ENCODE measurements around the gene AMHR2.

AMHR2 gene

GRCh38 chr12:53464685-53465418 lies 41.2 kb downstream of the AMHR2 start:
- Histone ChIP-seq H3K4me2 (ENCODE audit: insufficient read depth, low read length) (no peak overlapping the region), H3K4me3 (ENCODE audit: low read depth in 1 of 2, low read length in 2 of 2) (no peak overlapping the region), H3K4me1 (ENCODE audit: insufficient read depth, low read length) (peaks cover 8% of the 10 kb centered on the region; the same call in 1 of the 2 replicates), H3K79me2 (ENCODE audit: insufficient read depth, low read length) (peaks cover 91% of the 10 kb centered on the region), H3K27me3 (ENCODE audit: insufficient read depth, low read length, poor library complexity) (no peaks in the 10 kb centered on the region), H3K27ac (ENCODE audit: low read length) (no peak overlapping the region), H4K20me1 (ENCODE audit: insufficient read depth, low read length) (peaks cover 86% of the 10 kb centered on the region), H2AFZ (ENCODE audit: low read depth, low read length) (no peak overlapping the region), H3K9ac (ENCODE audit: low read depth, low read length) (no peak overlapping the region), H3K36me3 (ENCODE audit: insufficient read depth, low read length) (peaks cover 100% of the 10 kb centered on the region), H3K9me3 (ENCODE audit: insufficient read depth, low read length, severe bottlenecking) (no peaks in the 10 kb centered on the region)
- no peak for TF ChIP-seq CTCF (IDR thresholded peaks at IDR 0.05; ENCODE audit: borderline replicate concordance, extremely low read depth, low read length, poor library complexity, severe bottlenecking)
- no peak for TF ChIP-seq EZH2 (IDR thresholded peaks at IDR 0.05; ENCODE audit: borderline replicate concordance, low read depth, low read length, severe bottlenecking)
- ATAC-seq (ENCODE audit: insufficient read depth, low read depth) (no peak), DNase-seq (no peak)

GRCh38 chr12:53465679-53466078 lies 42.0 kb downstream of the AMHR2 start:
- H3K4me3 ChIP-seq (ENCODE audit: low read depth in 1 of 2, low read length in 2 of 2), result no peak overlapping the region
- peaks cover 100% of the 10 kb centered on the region for H3K36me3 ChIP-seq (ENCODE audit: insufficient read depth, low read length)
- no peak for ATAC-seq (ENCODE audit: insufficient read depth, low read depth)
- H3K79me2 ChIP-seq (ENCODE audit: insufficient read depth, low read length), result peaks cover 88% of the 10 kb centered on the region
- no peak overlapping the region for H3K4me2 ChIP-seq (ENCODE audit: insufficient read depth, low read length)
- H3K4me1 ChIP-seq (ENCODE audit: insufficient read depth, low read length), result peaks cover 7% of the 10 kb centered on the region; the same call in 1 of the 2 replicates
- no peak for DNase-seq
- no peaks in the 10 kb centered on the region for H3K9me3 ChIP-seq (ENCODE audit: insufficient read depth, low read length, severe bottlenecking)
- no peaks in the 10 kb centered on the region for H3K27me3 ChIP-seq (ENCODE audit: insufficient read depth, low read length, poor library complexity)
- H3K9ac ChIP-seq (ENCODE audit: low read depth, low read length), result no peak overlapping the region
- H4K20me1 ChIP-seq (ENCODE audit: insufficient read depth, low read length), result peaks cover 82% of the 10 kb centered on the region
- H3K27ac ChIP-seq (ENCODE audit: low read length), result no peak overlapping the region
- TF ChIP-seq EZH2 (IDR thresholded peaks at IDR 0.05; ENCODE audit: borderline replicate concordance, low read depth, low read length, severe bottlenecking), result no peak
- no peak for TF ChIP-seq CTCF (IDR thresholded peaks at IDR 0.05; ENCODE audit: borderline replicate concordance, extremely low read depth, low read length, poor library complexity, severe bottlenecking)
- no peak overlapping the region for H2AFZ ChIP-seq (ENCODE audit: low read depth, low read length)

GRCh38 chr12:53466640-53467039 lies 43.0 kb downstream of the AMHR2 start:
- no peak for TF ChIP-seq EZH2 (IDR thresholded peaks at IDR 0.05; ENCODE audit: borderline replicate concordance, low read depth, low read length, severe bottlenecking)
- TF ChIP-seq CTCF (IDR thresholded peaks at IDR 0.05; ENCODE audit: borderline replicate concordance, extremely low read depth, low read length, poor library complexity, severe bottlenecking), result no peak
- Histone ChIP-seq H3K79me2 (ENCODE audit: insufficient read depth, low read length) (peaks cover 85% of the 10 kb centered on the region), H4K20me1 (ENCODE audit: insufficient read depth, low read length) (peaks cover 78% of the 10 kb centered on the region), H3K9ac (ENCODE audit: low read depth, low read length) (no peak overlapping the region), H2AFZ (ENCODE audit: low read depth, low read length) (no peak overlapping the region), H3K9me3 (ENCODE audit: insufficient read depth, low read length, severe bottlenecking) (no peaks in the 10 kb centered on the region), H3K36me3 (ENCODE audit: insufficient read depth, low read length) (peaks cover 99% of the 10 kb centered on the region), H3K4me3 (ENCODE audit: low read depth in 1 of 2, low read length in 2 of 2) (no peak overlapping the region), H3K4me1 (ENCODE audit: insufficient read depth, low read length) (peaks cover 3% of the 10 kb centered on the region; the same call in 1 of the 2 replicates), H3K27me3 (ENCODE audit: insufficient read depth, low read length, poor library complexity) (no peaks in the 10 kb centered on the region), H3K4me2 (ENCODE audit: insufficient read depth, low read length) (no peak overlapping the region), H3K27ac (ENCODE audit: low read length) (no peak overlapping the region)
- no peak for ATAC-seq (ENCODE audit: insufficient read depth, low read depth)
- no peak for DNase-seq
